Measurements from ENCODE around the gene DCDC2. TPM values are rescaled to one million over a fixed set of nuclear protein-coding genes. Genes with fewer than 3 reads are reported as not detected.

Gene DCDC2
- total and polyA plus RNA-seq, 7 donors, result under 0.01 to 1.6 (median 0.53) TPM; not detected in 3

DNA sequence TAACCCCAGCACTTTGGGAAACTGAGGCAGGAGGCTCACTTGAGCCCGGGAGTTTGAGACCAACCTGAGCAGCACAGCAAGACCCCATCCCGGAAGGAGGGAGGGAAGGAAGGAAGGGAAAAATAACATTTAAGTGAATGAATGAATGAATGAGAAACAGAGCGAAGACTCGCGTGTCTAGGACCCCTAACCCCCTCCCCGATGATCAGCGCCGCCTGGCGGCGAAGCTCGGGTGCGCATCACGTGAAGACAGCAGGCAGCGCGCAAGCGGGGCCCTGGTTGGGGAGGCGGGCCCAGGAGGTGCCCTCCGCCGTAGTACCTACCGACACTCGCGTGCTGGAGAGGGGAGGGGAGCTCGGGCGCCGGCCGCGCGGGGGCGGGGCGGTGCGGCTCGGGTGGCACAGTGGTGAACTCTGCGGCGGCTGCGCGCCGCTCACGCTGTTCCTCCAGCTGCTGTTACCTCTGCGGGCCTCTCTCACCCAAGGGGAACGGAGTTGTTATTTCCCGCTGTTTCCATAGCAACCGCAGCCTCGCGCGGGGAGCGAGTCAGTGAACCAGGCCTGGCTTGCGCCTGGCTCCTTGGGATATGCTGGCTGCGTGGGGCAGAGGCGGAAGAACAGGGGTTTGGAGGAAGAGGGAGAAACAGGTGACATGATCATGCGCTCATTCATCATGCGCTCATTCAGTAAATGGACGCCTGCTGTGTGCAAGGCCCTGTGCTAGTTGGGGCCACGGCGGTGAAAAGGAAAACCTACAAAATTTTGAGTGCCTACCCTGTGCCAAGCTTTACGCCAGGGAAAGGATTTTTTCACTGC lies 2.0 kb upstream of the DCDC2 start:
- TF ChIP-seq POLR2AphosphoS5 (IDR thresholded peaks at IDR 0.05) (no peak), EP300 (IDR thresholded peaks at IDR 0.05) (no peak), POLR2A (IDR thresholded peaks at IDR 0.05) (no peak)
- TF ChIP-seq, protein P1, sequence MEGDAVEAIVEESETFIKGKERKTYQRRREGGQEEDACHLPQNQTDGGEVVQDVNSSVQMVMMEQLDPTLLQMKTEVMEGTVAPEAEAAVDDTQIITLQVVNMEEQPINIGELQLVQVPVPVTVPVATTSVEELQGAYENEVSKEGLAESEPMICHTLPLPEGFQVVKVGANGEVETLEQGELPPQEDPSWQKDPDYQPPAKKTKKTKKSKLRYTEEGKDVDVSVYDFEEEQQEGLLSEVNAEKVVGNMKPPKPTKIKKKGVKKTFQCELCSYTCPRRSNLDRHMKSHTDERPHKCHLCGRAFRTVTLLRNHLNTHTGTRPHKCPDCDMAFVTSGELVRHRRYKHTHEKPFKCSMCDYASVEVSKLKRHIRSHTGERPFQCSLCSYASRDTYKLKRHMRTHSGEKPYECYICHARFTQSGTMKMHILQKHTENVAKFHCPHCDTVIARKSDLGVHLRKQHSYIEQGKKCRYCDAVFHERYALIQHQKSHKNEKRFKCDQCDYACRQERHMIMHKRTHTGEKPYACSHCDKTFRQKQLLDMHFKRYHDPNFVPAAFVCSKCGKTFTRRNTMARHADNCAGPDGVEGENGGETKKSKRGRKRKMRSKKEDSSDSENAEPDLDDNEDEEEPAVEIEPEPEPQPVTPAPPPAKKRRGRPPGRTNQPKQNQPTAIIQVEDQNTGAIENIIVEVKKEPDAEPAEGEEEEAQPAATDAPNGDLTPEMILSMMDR (IDR thresholded peaks at IDR 0.05), result peak; percentile 19 to 58 (median 54)
- peak overlapping the region; percentile 23 to 54 (median 51) for H3K4me3 ChIP-seq
- H3K27ac ChIP-seq, result no peak overlapping the region
- H3K27me3 ChIP-seq, result no peaks in the 10 kb centered on the region
- no peaks in the 10 kb centered on the region for H3K9me3 ChIP-seq
- peaks cover 4 to 25% (median 17%) of the 10 kb centered on the region in 4 donors for H3K4me1 ChIP-seq
- no peaks in the 10 kb centered on the region for H3K36me3 ChIP-seq
- peak; percentile 74 for DNase-seq
- intact Hi-C loops (cut with DNase I), result no loop called here
- WGBS, 2 donors, result 3 to 5% methylated on average over 55 of the region's 55 CpGs

DNA sequence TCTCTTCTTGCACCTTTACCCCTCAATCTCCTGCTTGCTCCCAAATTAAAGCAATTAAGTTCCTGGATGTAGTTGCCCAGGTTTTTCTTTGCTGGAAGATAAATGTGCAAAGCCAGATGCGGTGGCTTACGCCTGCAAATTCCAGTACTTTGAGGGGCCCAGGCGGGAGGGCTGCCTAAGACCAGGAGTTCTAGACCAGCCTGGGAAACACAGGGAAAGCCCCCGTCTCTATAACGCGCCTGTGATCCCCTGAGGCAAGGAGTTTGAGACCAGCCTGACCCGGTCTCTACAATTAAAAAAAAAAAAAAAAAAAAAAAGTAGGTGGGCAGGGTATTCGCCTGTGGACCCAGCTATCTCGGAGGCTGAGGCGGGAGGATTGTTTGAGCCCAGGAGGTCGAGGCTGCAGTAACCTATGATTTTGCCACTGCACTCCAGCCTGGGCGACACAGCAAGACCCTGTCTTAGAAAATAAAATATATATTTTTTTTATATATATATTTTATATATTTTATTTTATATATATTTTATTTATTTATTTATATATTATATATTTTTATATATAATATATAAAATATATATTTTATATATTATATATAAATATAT lies 461 bp upstream of the DCDC2 start:
- no peak for DNase-seq
- WGBS, 2 donors, result 24 to 43% methylated on average over 12 of the region's 12 CpGs
- peak overlapping the region in 2 of 4 donors; percentile 11 to 23 for H3K4me3 ChIP-seq

DNA sequence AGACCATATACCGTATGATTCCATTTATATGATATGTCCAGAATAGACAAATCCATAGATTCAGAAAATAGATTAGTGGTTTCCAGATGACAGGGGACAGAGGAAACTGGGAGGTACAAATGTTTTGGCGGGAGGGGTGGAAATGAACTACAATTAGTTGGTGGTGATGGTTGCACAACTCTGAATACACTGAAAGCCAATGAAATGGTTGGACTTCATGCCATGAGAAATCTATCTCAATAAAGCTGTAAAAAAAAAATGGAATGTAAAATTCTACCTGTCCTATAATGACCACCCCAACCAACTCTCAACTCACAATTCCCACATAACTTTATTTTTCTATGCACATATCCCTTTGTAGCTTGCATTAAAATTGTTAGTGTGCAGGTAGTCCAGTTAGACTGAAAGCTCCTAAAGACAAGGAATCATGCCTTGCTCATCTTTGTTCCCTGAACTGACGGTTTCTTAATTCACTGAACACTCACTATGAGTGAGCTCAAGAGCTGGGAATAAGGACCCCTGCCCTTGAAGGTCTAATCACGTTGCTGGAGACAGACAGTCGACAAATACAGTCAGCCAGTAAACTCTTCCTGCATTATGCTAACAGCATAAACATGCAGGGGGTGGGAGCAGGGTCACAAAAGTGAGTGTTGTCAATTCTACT lies 1.4 kb downstream of the DCDC2 start:
- H3K9me3 ChIP-seq, result no peaks in the 10 kb centered on the region
- no peaks in the 10 kb centered on the region for H3K27me3 ChIP-seq
- no peak overlapping the region for H3K4me3 ChIP-seq
- H3K4me1 ChIP-seq, result peaks cover 4 to 25% (median 17%) of the 10 kb centered on the region in 4 donors
- WGBS, 2 donors, result 59 to 69% methylated on average over 5 of the region's 5 CpGs
- no peak for DNase-seq
- no peaks in the 10 kb centered on the region for H3K36me3 ChIP-seq
- TF ChIP-seq, protein P1 (IDR thresholded peaks at IDR 0.05), result no peak
- TF ChIP-seq POLR2AphosphoS5 (IDR thresholded peaks at IDR 0.05) (no peak), POLR2A (IDR thresholded peaks at IDR 0.05) (no peak), EP300 (IDR thresholded peaks at IDR 0.05) (no peak)
- intact Hi-C loops (cut with DNase I), result loop anchor here (2.0 kb wide), 1 partner anchor 48 kb away; no protein-coding TSS in a partner anchor
- no peak overlapping the region for H3K27ac ChIP-seq

More for the DNA sequence above, 461 bp upstream of the DCDC2 start:
- TF ChIP-seq EP300 (IDR thresholded peaks at IDR 0.05) (no peak), POLR2A (IDR thresholded peaks at IDR 0.05) (no peak), POLR2AphosphoS5 (IDR thresholded peaks at IDR 0.05) (no peak)
- TF ChIP-seq, protein P1 (IDR thresholded peaks at IDR 0.05), result no peak
- Histone ChIP-seq H3K36me3 (no peaks in the 10 kb centered on the region), H3K27me3 (no peaks in the 10 kb centered on the region), H3K9me3 (no peaks in the 10 kb centered on the region), H3K4me1 (peaks cover 4 to 25% (median 17%) of the 10 kb centered on the region in 4 donors), H3K27ac (no peak overlapping the region)
- intact Hi-C loops (cut with DNase I), result no loop called here

DNA sequence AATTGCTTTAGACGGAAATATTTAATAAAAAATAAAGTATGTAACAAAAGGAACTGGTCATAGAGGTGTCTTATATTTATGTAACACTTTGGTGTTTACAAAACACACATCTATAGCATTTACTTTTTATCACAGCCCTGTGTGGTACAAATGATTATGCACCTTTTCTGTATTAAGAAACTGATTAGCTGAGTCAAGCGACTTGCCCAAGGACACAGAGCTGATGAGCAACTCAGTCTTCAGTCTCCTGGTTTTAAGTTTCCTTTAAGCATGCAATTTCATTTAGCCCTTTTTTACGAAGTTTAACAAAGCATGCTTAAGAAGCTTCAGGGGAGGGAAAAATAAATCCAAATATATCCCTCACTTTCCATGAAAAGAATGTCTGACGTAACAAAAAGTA lies 2.5 kb downstream of the DCDC2 start:
- Histone ChIP-seq H3K4me1 (peaks cover 4 to 21% (median 15%) of the 10 kb centered on the region in 4 donors), H3K27me3 (no peaks in the 10 kb centered on the region), H3K36me3 (no peaks in the 10 kb centered on the region), H3K9me3 (no peaks in the 10 kb centered on the region), H3K27ac (no peak overlapping the region), H3K4me3 (no peak overlapping the region)
- no peak for DNase-seq
- intact Hi-C loops (cut with DNase I), result no loop called here
- TF ChIP-seq POLR2AphosphoS5 (IDR thresholded peaks at IDR 0.05), result no peak
- 65 to 75% methylated on average over 4 of the region's 4 CpGs for WGBS, 2 donors

DNA sequence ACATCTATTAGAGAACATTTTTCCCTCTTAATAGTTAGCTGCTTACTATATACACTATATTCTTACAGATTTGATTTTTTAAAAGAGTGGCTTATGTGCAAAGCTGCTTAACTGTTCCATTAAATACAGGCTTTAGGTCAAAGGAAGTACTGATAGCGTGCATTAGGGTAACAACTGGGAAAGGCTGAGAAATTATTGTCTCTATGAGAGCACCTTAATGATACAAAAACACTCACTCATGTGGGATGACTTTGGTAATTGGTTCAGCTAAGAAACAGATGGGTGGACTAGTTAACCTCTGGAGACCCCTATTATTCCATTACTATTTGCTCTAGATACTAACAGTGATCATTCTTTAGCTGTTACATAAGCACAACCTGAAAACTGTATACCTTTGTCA lies 4.0 kb downstream of the DCDC2 start:
- Histone ChIP-seq H3K4me1 (peaks cover 0 to 12% (median 6%) of the 10 kb centered on the region in 4 donors), H3K27me3 (no peaks in the 10 kb centered on the region), H3K9me3 (no peaks in the 10 kb centered on the region), H3K4me3 (no peak overlapping the region), H3K27ac (no peak overlapping the region), H3K36me3 (no peaks in the 10 kb centered on the region)
- 83 to 87% methylated on average over 1 of the region's 1 CpG for WGBS, 2 donors
- DNase-seq, result no peak
- intact Hi-C loops (cut with DNase I), result no loop called here
- TF ChIP-seq EP300 (IDR thresholded peaks at IDR 0.05) (no peak), POLR2AphosphoS5 (IDR thresholded peaks at IDR 0.05) (no peak), POLR2A (IDR thresholded peaks at IDR 0.05) (no peak)
- TF ChIP-seq, protein P1 (IDR thresholded peaks at IDR 0.05), result no peak

Measured in sigmoid colon (tissue), 7 donors.